Liver (tissue), 9 donors: ENCODE data around the gene RANBP3. TPM values are rescaled to one million over a fixed set of nuclear protein-coding genes. Genes with fewer than 3 reads are reported as not detected.
A peak's percentile ranks its signal among the peaks of the same experiment; 100 is the strongest.

ENCODE experiments used
- DNase-seq: peaks from one replicate; pipeline ENCODE4 v3.0.0-alpha.2; 2017; ENCODE audit warnings: low spot score
- H3K27ac ChIP-seq, 2 donors: one replicate each; pipeline ENCODE4 v1.7.0; 2013; ENCODE audit warnings: inconsistent platforms in 2 of 2, low read length in 2 of 2, control low read depth in 1 of 2, low read depth in 1 of 2, mild to moderate bottlenecking in 1 of 2
- H3K27me3 ChIP-seq, 4 donors: one replicate each; pipeline versions ENCODE4 v1.6.1 to v1.7.0; 2013; ENCODE audit warnings: low read length in 3 of 4, inconsistent platforms in 1 of 4, mild to moderate bottlenecking in 1 of 4, moderate library complexity in 1 of 4; ENCODE audit not compliant: control insufficient read depth in 4 of 4, insufficient read depth in 4 of 4
- H3K36me3 ChIP-seq, 4 donors: one replicate each; pipeline versions ENCODE4 v1.6.1 to v1.7.0; 2013; ENCODE audit warnings: low read length in 3 of 4, mild to moderate bottlenecking in 3 of 4, low read depth in 1 of 4, moderate library complexity in 1 of 4; ENCODE audit not compliant: control insufficient read depth in 4 of 4, insufficient read depth in 3 of 4
- H3K4me1 ChIP-seq, 4 donors: one replicate each; pipeline versions ENCODE4 v1.6.1 to v1.7.0; 2013; ENCODE audit warnings: low read length in 3 of 4, mild to moderate bottlenecking in 3 of 4, moderate library complexity in 1 of 4; ENCODE audit not compliant: control insufficient read depth in 4 of 4, insufficient read depth in 4 of 4
- H3K4me3 ChIP-seq, 3 donors: one replicate each; pipeline versions ENCODE4 v1.6.1 to v1.7.0; 2013; ENCODE audit warnings: low read length in 3 of 3, control low read depth in 1 of 3, low read depth in 1 of 3, mild to moderate bottlenecking in 1 of 3
- H3K9ac ChIP-seq, 2 donors: one replicate each; pipeline ENCODE4 v1.7.0; 2013; ENCODE audit warnings: low read length in 2 of 2, mild to moderate bottlenecking in 2 of 2, moderate library complexity in 2 of 2, control low read depth in 1 of 2, low read depth in 1 of 2
- H3K9me3 ChIP-seq, 4 donors: one replicate each; pipeline versions ENCODE4 v1.6.1 to v1.7.0; 2013; ENCODE audit warnings: low read length in 3 of 4; ENCODE audit not compliant: control insufficient read depth in 4 of 4
- CTCF ChIP-seq: fragments of 150-350 bp; IDR thresholded peaks from 2 replicates; pipeline ENCODE4 v1.5.1; 2017; ENCODE audit warnings: improper control_type of control experiment, low read depth, low read length; ENCODE audit not compliant: missing input control
- EGR1 ChIP-seq, 2 donors: IDR thresholded peaks; 2 replicates each; pipeline ENCODE4 v1.6.1; 2016 to 2018; ENCODE audit warnings: antibody characterized with exemption in 2 of 2, low read depth in 2 of 2
- FOXA1 ChIP-seq: IDR thresholded peaks from 2 replicates; pipeline ENCODE4 v1.6.1; 2016; ENCODE audit warnings: antibody characterized with exemption
- FOXA2 ChIP-seq: IDR thresholded peaks from 2 replicates; pipeline ENCODE4 v1.6.1; 2016; ENCODE audit warnings: antibody characterized with exemption
- HNF4A ChIP-seq, 2 donors: conservative IDR thresholded peaks; 2 replicates each; pipeline ENCODE4 v1.6.1; 2016; ENCODE audit warnings: antibody characterized with exemption in 2 of 2, mild to moderate bottlenecking in 2 of 2
- HNF4G ChIP-seq: IDR thresholded peaks from 2 replicates; pipeline ENCODE4 v1.6.1; 2016; ENCODE audit warnings: antibody characterized with exemption
- JUND ChIP-seq, 2 donors: IDR thresholded peaks; 2 replicates each; pipeline ENCODE4 v1.6.1; 2016; ENCODE audit warnings: antibody characterized with exemption in 2 of 2
- MAX ChIP-seq: IDR thresholded peaks from 2 replicates; pipeline ENCODE4 v1.6.1; 2016; ENCODE audit warnings: antibody characterized with exemption
- NR2F2 ChIP-seq: IDR thresholded peaks from 2 replicates; pipeline ENCODE4 v1.6.1; 2016; ENCODE audit warnings: antibody characterized with exemption
- RXRA ChIP-seq, 2 donors: IDR thresholded peaks; 2 replicates each; pipeline ENCODE4 v1.6.1; 2017 to 2018; ENCODE audit warnings: antibody characterized with exemption in 2 of 2, mild to moderate bottlenecking in 1 of 2
- SP1 ChIP-seq: IDR thresholded peaks from 2 replicates; pipeline ENCODE4 v1.6.1; 2018; ENCODE audit warnings: antibody characterized with exemption, mild to moderate bottlenecking
- TAF1 ChIP-seq: conservative IDR thresholded peaks from 2 replicates; pipeline ENCODE4 v1.6.1; 2016; ENCODE audit warnings: antibody characterized with exemption, mild to moderate bottlenecking
- YY1 ChIP-seq: IDR thresholded peaks from 2 replicates; pipeline ENCODE4 v1.6.1; 2016; ENCODE audit warnings: antibody characterized with exemption, mild to moderate bottlenecking
- WGBS: extraction: QIAGEN DNeasy Blood & Tissue Kit; methylation state at CpG from one replicate; pipeline ENCODE4 v1.1.7; 2013; 5-methylcytosine and 5-hydroxymethylcytosine counted together
- polyA plus RNA-seq, 2 donors: library from polyadenylated mRNA; stranded (reverse) in 1 of 2; unstranded in 1 of 2; fragments of 200-250 nt in 1 of 2; fragments of >200 nt in 1 of 2; fragmentation: Nextera tagmentation in 1 of 2; extraction: Ambion mirVana in 1 of 2; gene quantifications; one replicate each; pipeline versions ENCODE4 v1.2.1 to v1.2.3, GENCODE V29; 2013 to 2015
- total RNA-seq, 2 donors: library from RNA; depleted of rRNA; stranded (reverse); fragments of >200 nt; gene quantifications; one replicate each; pipeline ENCODE4 v1.2.3, GENCODE V29; 2014
- TF ChIP-seq, protein P1 (sequence below): IDR thresholded peaks from 2 replicates; pipeline ENCODE4 v1.6.1; 2016; ENCODE audit warnings: antibody characterized with exemption, mild to moderate bottlenecking
- TF ChIP-seq, protein P2 (sequence below): IDR thresholded peaks from 2 replicates; pipeline ENCODE4 v1.6.1; 2016; ENCODE audit warnings: antibody characterized with exemption
- donor health status: healthy.
- donor health status: healthy.
- donor health status: healthy.
- donor health status: healthy.
- donor health status: healthy.

RANBP3 gene
- total and polyA plus RNA-seq, 4 donors: 10.0 to 23.3 (median 20.7) TPM

- Histone ChIP-seq H3K4me1 (peaks cover 4 to 56% (median 36%) of the 10 kb centered on the region in 4 donors), H3K9me3 (no peaks in the 10 kb centered on the region), H3K27ac (peak overlapping the region; percentile 0 to 2), H3K4me3 (no peak overlapping the region), H3K36me3 (peaks cover 0 to 4% (median 0%) of the 10 kb centered on the region in 4 donors), H3K27me3 (no peaks in the 10 kb centered on the region), H3K9ac (no peak overlapping the region)
- WGBS: 46% methylated on average over 13 of the region's 13 CpGs
- TF ChIP-seq CTCF (no peak), MAX (no peak), FOXA2 (peak; percentile 3), EGR1 (IDR thresholded peaks at IDR 0.05; ENCODE audit: low read depth in 2 of 2) (no peak), JUND (IDR thresholded peaks at IDR 0.05) (no peak), HNF4A (conservative IDR thresholded peaks at IDR 0.05) (peak in 1 of 2 donors; percentile 19), FOXA1 (no peak), HNF4G (no peak), SP1 (no peak), TAF1 (no peak), RXRA (IDR thresholded peaks at IDR 0.05) (peak in 1 of 2 donors; percentile 16), NR2F2 (no peak)
- TF ChIP-seq, protein P1, sequence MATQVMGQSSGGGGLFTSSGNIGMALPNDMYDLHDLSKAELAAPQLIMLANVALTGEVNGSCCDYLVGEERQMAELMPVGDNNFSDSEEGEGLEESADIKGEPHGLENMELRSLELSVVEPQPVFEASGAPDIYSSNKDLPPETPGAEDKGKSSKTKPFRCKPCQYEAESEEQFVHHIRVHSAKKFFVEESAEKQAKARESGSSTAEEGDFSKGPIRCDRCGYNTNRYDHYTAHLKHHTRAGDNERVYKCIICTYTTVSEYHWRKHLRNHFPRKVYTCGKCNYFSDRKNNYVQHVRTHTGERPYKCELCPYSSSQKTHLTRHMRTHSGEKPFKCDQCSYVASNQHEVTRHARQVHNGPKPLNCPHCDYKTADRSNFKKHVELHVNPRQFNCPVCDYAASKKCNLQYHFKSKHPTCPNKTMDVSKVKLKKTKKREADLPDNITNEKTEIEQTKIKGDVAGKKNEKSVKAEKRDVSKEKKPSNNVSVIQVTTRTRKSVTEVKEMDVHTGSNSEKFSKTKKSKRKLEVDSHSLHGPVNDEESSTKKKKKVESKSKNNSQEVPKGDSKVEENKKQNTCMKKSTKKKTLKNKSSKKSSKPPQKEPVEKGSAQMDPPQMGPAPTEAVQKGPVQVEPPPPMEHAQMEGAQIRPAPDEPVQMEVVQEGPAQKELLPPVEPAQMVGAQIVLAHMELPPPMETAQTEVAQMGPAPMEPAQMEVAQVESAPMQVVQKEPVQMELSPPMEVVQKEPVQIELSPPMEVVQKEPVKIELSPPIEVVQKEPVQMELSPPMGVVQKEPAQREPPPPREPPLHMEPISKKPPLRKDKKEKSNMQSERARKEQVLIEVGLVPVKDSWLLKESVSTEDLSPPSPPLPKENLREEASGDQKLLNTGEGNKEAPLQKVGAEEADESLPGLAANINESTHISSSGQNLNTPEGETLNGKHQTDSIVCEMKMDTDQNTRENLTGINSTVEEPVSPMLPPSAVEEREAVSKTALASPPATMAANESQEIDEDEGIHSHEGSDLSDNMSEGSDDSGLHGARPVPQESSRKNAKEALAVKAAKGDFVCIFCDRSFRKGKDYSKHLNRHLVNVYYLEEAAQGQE: no peak
- TF ChIP-seq, protein P2, sequence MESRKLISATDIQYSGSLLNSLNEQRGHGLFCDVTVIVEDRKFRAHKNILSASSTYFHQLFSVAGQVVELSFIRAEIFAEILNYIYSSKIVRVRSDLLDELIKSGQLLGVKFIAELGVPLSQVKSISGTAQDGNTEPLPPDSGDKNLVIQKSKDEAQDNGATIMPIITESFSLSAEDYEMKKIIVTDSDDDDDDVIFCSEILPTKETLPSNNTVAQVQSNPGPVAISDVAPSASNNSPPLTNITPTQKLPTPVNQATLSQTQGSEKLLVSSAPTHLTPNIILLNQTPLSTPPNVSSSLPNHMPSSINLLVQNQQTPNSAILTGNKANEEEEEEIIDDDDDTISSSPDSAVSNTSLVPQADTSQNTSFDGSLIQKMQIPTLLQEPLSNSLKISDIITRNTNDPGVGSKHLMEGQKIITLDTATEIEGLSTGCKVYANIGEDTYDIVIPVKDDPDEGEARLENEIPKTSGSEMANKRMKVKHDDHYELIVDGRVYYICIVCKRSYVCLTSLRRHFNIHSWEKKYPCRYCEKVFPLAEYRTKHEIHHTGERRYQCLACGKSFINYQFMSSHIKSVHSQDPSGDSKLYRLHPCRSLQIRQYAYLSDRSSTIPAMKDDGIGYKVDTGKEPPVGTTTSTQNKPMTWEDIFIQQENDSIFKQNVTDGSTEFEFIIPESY: no peak
- DNase-seq: no peak
Observed at GRCh38 chr19:5948752-5949564, 29.0 kb downstream of the RANBP3 start.

GRCh38 chr19:5947435-5947834, 30.5 kb downstream of the RANBP3 start:
- Histone ChIP-seq H3K27ac (peak overlapping the region; percentile 28 to 43), H3K4me1 (peaks cover 4 to 41% (median 25%) of the 10 kb centered on the region in 4 donors), H3K9me3 (no peaks in the 10 kb centered on the region), H3K27me3 (no peaks in the 10 kb centered on the region), H3K4me3 (no peak overlapping the region), H3K9ac (no peak overlapping the region), H3K36me3 (peaks cover 0 to 4% (median 0%) of the 10 kb centered on the region in 4 donors)
- DNase-seq: no peak
- WGBS: 76% methylated on average over 13 of the region's 13 CpGs
- TF ChIP-seq NR2F2: peak; percentile 28
- TF ChIP-seq YY1: no peak
- no peak for TF ChIP-seq HNF4A (conservative IDR thresholded peaks at IDR 0.05)
- TF ChIP-seq, protein P1: peak; percentile 18
- no peak for TF ChIP-seq CTCF
